Keratinocyte (primary cell): ENCODE measurements around the gene PLEKHF1. TPM values are rescaled to one million over a fixed set of nuclear protein-coding genes. Genes with fewer than 3 reads are reported as not detected.

Experiments used
- DNase-seq: peaks from one replicate; pipeline ENCODE4 v3.0.0-alpha.2; 2011; ENCODE audit warnings: low read depth, missing footprints, low spot score
- FAIRE-seq: peaks from 2 replicates; lab custom pipeline; 2011; peaks lifted over from hg19 to GRCh38; lab: Jason Lieb, UNC
- H2AFZ ChIP-seq: 2 replicates; pipeline ENCODE4 v1.6.0; 2012; ENCODE audit warnings: low read length, control low read depth, inconsistent platforms; ENCODE audit not compliant: control insufficient read depth
- H3K27ac ChIP-seq: 2 replicates; pipeline ENCODE4 v1.5.1; 2011; ENCODE audit warnings: low read length; ENCODE audit not compliant: control insufficient read depth, insufficient read depth
- H3K27me3 ChIP-seq: 3 replicates; pipeline ENCODE4 v1.6.0; 2011; ENCODE audit warnings: low read length; ENCODE audit not compliant: control insufficient read depth, insufficient read depth; ENCODE audit errors: extremely low read depth
- H3K36me3 ChIP-seq, 2 experiments: 2 replicates in 1 of 2; 3 replicates in 1 of 2; pipeline ENCODE4 v1.5.1; 2011; ENCODE audit warnings: low read length in 2 of 2, mild to moderate bottlenecking in 1 of 2; ENCODE audit not compliant: control insufficient read depth in 2 of 2, insufficient read depth in 2 of 2; ENCODE audit errors: extremely low read depth in 1 of 2
- H3K4me1 ChIP-seq: 3 replicates; pipeline ENCODE4 v1.5.1; 2011; ENCODE audit warnings: low read length; ENCODE audit not compliant: control insufficient read depth, insufficient read depth; ENCODE audit errors: extremely low read depth
- H3K4me2 ChIP-seq: 3 replicates; pipeline ENCODE4 v1.6.0; 2011; ENCODE audit warnings: low read depth, low read length; ENCODE audit not compliant: control insufficient read depth, insufficient read depth; ENCODE audit errors: extremely low read depth
- H3K4me3 ChIP-seq, 3 experiments: fragments of 200-600 bp in 1 of 3; sonication (generic) in 1 of 3; 2 replicates in 2 of 3; 3 replicates in 1 of 3; pipeline ENCODE4 v1.5.1; 2011 to 2016; ENCODE audit warnings: low read length in 3 of 3, mild to moderate bottlenecking in 3 of 3, control low read depth in 2 of 3, inconsistent platforms in 1 of 3, low read depth in 1 of 3, mixed read lengths in 1 of 3, mixed run types in 1 of 3, moderate library complexity in 1 of 3; ENCODE audit not compliant: control insufficient read depth in 2 of 3, insufficient read depth in 2 of 3; ENCODE audit errors: extremely low read depth in 1 of 3
- H3K79me2 ChIP-seq: 2 replicates; pipeline ENCODE4 v1.6.0; 2012; ENCODE audit warnings: low read length; ENCODE audit not compliant: control insufficient read depth, insufficient read depth
- H3K9ac ChIP-seq: 3 replicates; pipeline ENCODE4 v1.6.0; 2011; ENCODE audit warnings: low read length; ENCODE audit not compliant: control insufficient read depth, insufficient read depth; ENCODE audit errors: extremely low read depth
- H3K9me1 ChIP-seq: 3 replicates; pipeline ENCODE4 v1.6.0; 2011; ENCODE audit warnings: low read length; ENCODE audit not compliant: control insufficient read depth, insufficient read depth; ENCODE audit errors: extremely low read depth
- H3K9me3 ChIP-seq: 2 replicates; pipeline ENCODE4 v1.5.1; 2012; ENCODE audit warnings: low read depth, low read length; ENCODE audit not compliant: control insufficient read depth
- H4K20me1 ChIP-seq: 3 replicates; pipeline ENCODE4 v1.6.0; 2011; ENCODE audit warnings: low read length; ENCODE audit not compliant: control insufficient read depth, insufficient read depth; ENCODE audit errors: extremely low read depth
- EZH2 ChIP-seq: IDR thresholded peaks from one replicate; pipeline ENCODE4 v1.6.1; 2012; ENCODE audit warnings: inconsistent platforms, mild to moderate bottlenecking, low read length, moderate library complexity
- dilution Hi-C: fragments of 300-500 bp; cut with MboI; formaldehyde crosslinking; loops from one replicate; pipeline ENCODE4 v1.7.0; 2020; ENCODE audit warnings: low sequenced_read_pairs; ENCODE audit not compliant: extremely low pct_ligation_motif_present
- polyA plus RNA-seq, 5 experiments: library from polyadenylated mRNA; depleted of rRNA in 3 of 5; stranded (reverse) in 3 of 5; stranded (forward) in 1 of 5; unstranded in 1 of 5; fragments of >200 nt; gene quantifications; 1 replicate in 1 of 5; 2 replicates in 3 of 5; 3 replicates in 1 of 5; pipeline versions ENCODE4 v1.2.1 to v1.2.3, GENCODE V29; 2011 to 2012; ENCODE audit warnings: missing spikeins in 2 of 5, low read depth in 1 of 5, low replicate concordance in 1 of 5
- TF ChIP-seq, protein P1 (sequence below), 3 experiments: IDR thresholded peaks in 1 of 3; conservative IDR thresholded peaks in 1 of 3; optimal IDR thresholded peaks in 1 of 3; 2 replicates in 2 of 3; 3 replicates in 1 of 3; pipeline versions ENCODE3 to v1.5.1; 2011; ENCODE audit warnings: low read length in 3 of 3, mild to moderate bottlenecking in 3 of 3, moderate library complexity in 2 of 3, control low read depth in 1 of 3, inconsistent platforms in 1 of 3; ENCODE audit not compliant: insufficient read depth in 2 of 3; ENCODE audit errors: extremely low read depth in 1 of 3

The PLEKHF1 gene
- polyA plus RNA-seq, 1 donor (not counting 4 experiments of a cell fraction or from before 2014, with no cell fraction given), result 9.4 TPM

DNA sequence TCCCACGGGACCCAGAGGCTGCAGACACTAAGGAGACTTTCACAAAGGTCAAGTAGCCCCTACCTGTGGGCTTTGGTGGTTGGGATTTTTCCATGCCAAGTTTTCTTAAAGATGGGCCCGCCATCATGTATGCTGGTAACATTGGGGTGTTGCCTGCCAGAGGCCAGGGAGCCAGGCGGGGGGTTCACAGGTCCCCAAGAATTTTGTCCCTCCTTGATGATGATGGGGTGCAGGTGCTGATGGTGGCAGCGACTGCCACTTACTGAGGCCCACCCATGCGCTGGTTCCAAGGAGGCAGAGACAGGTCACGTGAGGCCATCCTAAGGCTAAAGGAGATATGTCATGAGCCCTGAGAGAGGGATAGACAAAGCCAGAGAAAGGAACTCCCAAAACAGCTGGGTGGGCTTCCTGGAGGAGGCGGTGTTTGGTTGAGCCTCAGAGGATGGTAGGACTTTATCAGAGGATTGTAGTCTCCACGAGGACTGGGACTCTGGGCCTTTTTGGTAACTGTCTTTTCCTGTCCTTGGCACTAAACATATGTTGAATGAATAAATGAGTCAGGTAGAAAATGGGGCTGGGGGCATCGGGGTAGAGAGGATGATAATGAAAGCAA lies 14.4 kb downstream of the PLEKHF1 start:
- no peaks in the 10 kb centered on the region for H3K9me1 ChIP-seq
- DNase-seq, result no peak
- no peak overlapping the region for H2AFZ ChIP-seq
- no peak overlapping the region for H3K4me3 ChIP-seq
- no peaks in the 10 kb centered on the region for H3K9me3 ChIP-seq
- dilution Hi-C loops, result no loop called here
- H3K27ac ChIP-seq, result no peak overlapping the region
- peaks cover 5% of the 10 kb centered on the region for H3K79me2 ChIP-seq
- H3K4me2 ChIP-seq, result no peak overlapping the region
- FAIRE-seq, result no peak
- H3K36me3 ChIP-seq, result peaks cover 12 to 21% of the 10 kb centered on the region in 2 experiments
- H3K4me1 ChIP-seq, result no peaks in the 10 kb centered on the region
- no peaks in the 10 kb centered on the region for H3K27me3 ChIP-seq
- H3K9ac ChIP-seq, result no peak overlapping the region
- TF ChIP-seq, protein P1, sequence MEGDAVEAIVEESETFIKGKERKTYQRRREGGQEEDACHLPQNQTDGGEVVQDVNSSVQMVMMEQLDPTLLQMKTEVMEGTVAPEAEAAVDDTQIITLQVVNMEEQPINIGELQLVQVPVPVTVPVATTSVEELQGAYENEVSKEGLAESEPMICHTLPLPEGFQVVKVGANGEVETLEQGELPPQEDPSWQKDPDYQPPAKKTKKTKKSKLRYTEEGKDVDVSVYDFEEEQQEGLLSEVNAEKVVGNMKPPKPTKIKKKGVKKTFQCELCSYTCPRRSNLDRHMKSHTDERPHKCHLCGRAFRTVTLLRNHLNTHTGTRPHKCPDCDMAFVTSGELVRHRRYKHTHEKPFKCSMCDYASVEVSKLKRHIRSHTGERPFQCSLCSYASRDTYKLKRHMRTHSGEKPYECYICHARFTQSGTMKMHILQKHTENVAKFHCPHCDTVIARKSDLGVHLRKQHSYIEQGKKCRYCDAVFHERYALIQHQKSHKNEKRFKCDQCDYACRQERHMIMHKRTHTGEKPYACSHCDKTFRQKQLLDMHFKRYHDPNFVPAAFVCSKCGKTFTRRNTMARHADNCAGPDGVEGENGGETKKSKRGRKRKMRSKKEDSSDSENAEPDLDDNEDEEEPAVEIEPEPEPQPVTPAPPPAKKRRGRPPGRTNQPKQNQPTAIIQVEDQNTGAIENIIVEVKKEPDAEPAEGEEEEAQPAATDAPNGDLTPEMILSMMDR (optimal IDR thresholded peaks at IDR 0.05 in 1 of 3, IDR thresholded peaks at IDR 0.05 in 1 of 3, conservative IDR thresholded peaks at IDR 0.05 in 1 of 3; ENCODE audit: extremely low read depth in 1 of 3, insufficient read depth in 2 of 3, low read length in 3 of 3), result no peak
- TF ChIP-seq EZH2, result no peak
- H4K20me1 ChIP-seq, result peaks cover 6% of the 10 kb centered on the region

DNA sequence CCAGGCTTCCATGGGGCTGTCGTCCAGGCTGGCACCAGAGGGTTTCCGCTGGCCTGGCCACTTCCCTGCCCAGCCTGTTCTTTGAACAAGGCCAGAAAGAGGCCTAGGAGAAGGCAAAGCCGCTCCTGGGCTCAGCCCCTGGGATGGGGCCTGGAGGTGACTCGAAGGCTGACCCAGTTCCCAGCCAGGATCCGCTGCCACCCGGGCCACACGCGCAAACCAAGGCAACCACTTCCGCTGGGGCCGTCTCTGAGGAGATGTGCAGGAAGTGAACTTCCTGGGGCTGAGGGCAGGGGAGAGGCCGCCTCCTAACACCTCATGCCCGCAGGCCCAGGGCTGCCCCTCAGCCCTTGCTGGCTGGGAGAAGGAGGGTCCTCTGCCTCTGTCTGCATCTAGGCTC lies 15.2 kb downstream of the PLEKHF1 start:
- H2AFZ ChIP-seq, result no peak overlapping the region
- H3K4me1 ChIP-seq, result no peaks in the 10 kb centered on the region

More for the DNA sequence above, 15.2 kb downstream of the PLEKHF1 start:
- H4K20me1 ChIP-seq, result peaks cover 4% of the 10 kb centered on the region
- no peak overlapping the region for H3K4me2 ChIP-seq
- no peaks in the 10 kb centered on the region for H3K9me3 ChIP-seq
- FAIRE-seq, result no peak
- no peaks in the 10 kb centered on the region for H3K9me1 ChIP-seq
- no peak overlapping the region for H3K9ac ChIP-seq
- no peak overlapping the region for H3K4me3 ChIP-seq
- no peak for DNase-seq
- H3K27ac ChIP-seq, result no peak overlapping the region
- H3K79me2 ChIP-seq, result peaks cover 3% of the 10 kb centered on the region
- dilution Hi-C loops, result no loop called here
- peaks cover 9 to 15% of the 10 kb centered on the region in 2 experiments for H3K36me3 ChIP-seq
- TF ChIP-seq, protein P1 (optimal IDR thresholded peaks at IDR 0.05 in 1 of 3, IDR thresholded peaks at IDR 0.05 in 1 of 3, conservative IDR thresholded peaks at IDR 0.05 in 1 of 3; ENCODE audit: extremely low read depth in 1 of 3, insufficient read depth in 2 of 3, low read length in 3 of 3), result no peak
- no peak for TF ChIP-seq EZH2
- H3K27me3 ChIP-seq, result no peaks in the 10 kb centered on the region
